ENCODE measurements around the gene AP1B1.

GRCh38 chr22:29323641-29324040, 64.7 kb downstream of the AP1B1 start:
- TF ChIP-seq, protein P1, sequence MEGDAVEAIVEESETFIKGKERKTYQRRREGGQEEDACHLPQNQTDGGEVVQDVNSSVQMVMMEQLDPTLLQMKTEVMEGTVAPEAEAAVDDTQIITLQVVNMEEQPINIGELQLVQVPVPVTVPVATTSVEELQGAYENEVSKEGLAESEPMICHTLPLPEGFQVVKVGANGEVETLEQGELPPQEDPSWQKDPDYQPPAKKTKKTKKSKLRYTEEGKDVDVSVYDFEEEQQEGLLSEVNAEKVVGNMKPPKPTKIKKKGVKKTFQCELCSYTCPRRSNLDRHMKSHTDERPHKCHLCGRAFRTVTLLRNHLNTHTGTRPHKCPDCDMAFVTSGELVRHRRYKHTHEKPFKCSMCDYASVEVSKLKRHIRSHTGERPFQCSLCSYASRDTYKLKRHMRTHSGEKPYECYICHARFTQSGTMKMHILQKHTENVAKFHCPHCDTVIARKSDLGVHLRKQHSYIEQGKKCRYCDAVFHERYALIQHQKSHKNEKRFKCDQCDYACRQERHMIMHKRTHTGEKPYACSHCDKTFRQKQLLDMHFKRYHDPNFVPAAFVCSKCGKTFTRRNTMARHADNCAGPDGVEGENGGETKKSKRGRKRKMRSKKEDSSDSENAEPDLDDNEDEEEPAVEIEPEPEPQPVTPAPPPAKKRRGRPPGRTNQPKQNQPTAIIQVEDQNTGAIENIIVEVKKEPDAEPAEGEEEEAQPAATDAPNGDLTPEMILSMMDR (IDR thresholded peaks at IDR 0.05), result no peak
- no peak for TF ChIP-seq POLR2A (IDR thresholded peaks at IDR 0.05)

Measured in heart left ventricle (tissue), 13 donors.